NCI-H2107 treated with DMSO at 0.1 percent for 48 hours (cell line): ENCODE measurements around the gene FLVCR1.

Experiments used
- DNase-seq: peaks from one replicate; lab custom pipeline; 2025; ENCODE audit not compliant: unreplicated experiment; lab: John Stamatoyannopoulos, UW

The FLVCR1 gene

GRCh38 chr1:212943393-212943710, 85.3 kb downstream of the FLVCR1 start:
- no peak for DNase-seq

- DNase-seq: no peak
Measured at GRCh38 chr1:212944229-212944901, 86.3 kb downstream of the FLVCR1 start.

GRCh38 chr1:212945056-212945455, 87.0 kb downstream of the FLVCR1 start:
- no peak for DNase-seq

GRCh38 chr1:212945463-212946160, 87.5 kb downstream of the FLVCR1 start:
- no peak for DNase-seq

- DNase-seq: no peak
Measured at GRCh38 chr1:212946872-212947271, 88.8 kb downstream of the FLVCR1 start.
